Peyer's patch (tissue), 4 donors: ENCODE measurements around the gene MIPOL1. TPM values are rescaled to one million over a fixed set of nuclear protein-coding genes. Genes with fewer than 3 reads are reported as not detected.

Source experiments
- DNase-seq, 3 donors: peaks; one replicate each; pipeline ENCODE4 v3.0.0-alpha.2; 2017 to 2019
- H3K27ac ChIP-seq, 4 donors: fragments of 200-600 bp; sonication (generic); one replicate each; pipeline ENCODE4 v1.5.1; 2016 to 2019
- H3K27me3 ChIP-seq, 2 donors: fragments of 200-600 bp; sonication (generic); one replicate each; pipeline ENCODE4 v1.5.1; 2019
- H3K36me3 ChIP-seq, 3 donors: fragments of 200-600 bp; sonication (generic); one replicate each; pipeline ENCODE4 v1.5.1; 2016 to 2019
- H3K4me1 ChIP-seq, 4 donors: fragments of 200-600 bp; sonication (generic); one replicate each; pipeline ENCODE4 v1.5.1; 2016 to 2019
- H3K4me3 ChIP-seq, 4 donors: fragments of 200-600 bp; sonication (generic); 1 replicate in 3 of 4; 2 replicates in 1 of 4; pipeline ENCODE4 v1.5.1; 2016 to 2019; ENCODE audit warnings: mild to moderate bottlenecking in 1 of 4
- H3K9me3 ChIP-seq, 4 donors: fragments of 200-600 bp; sonication (generic); one replicate each; pipeline ENCODE4 v1.5.1; 2016 to 2019; ENCODE audit warnings: mild to moderate bottlenecking in 1 of 4
- CTCF ChIP-seq, 6 experiments: fragments of 450-650 bp in 4 of 6; fragments of 200-600 bp in 2 of 6; sonication (generic) in 1 of 6; IDR thresholded peaks; one replicate each; pipeline ENCODE4 v1.5.1; 2017 to 2019; ENCODE audit warnings: antibody characterized with exemption in 6 of 6, mild to moderate bottlenecking in 3 of 6, moderate library complexity in 1 of 6
- POLR2A ChIP-seq, 2 donors: fragments of 450-650 bp; IDR thresholded peaks; one replicate each; pipeline ENCODE4 v1.5.1; 2017; ENCODE audit warnings: antibody characterized with exemption in 2 of 2, mild to moderate bottlenecking in 2 of 2, moderate library complexity in 2 of 2
- total RNA-seq, 4 donors: library from RNA; depleted of rRNA; stranded (reverse); fragments of >200 nt; gene quantifications; one replicate each; pipeline ENCODE4 v1.1.0, GENCODE V29; 2016

MIPOL1 gene
- total RNA-seq, 4 donors from 2014 or later = 5.6 to 42.1 (median 14.9) TPM

GRCh38 chr14:37594971-37595808, 397.5 kb downstream of the MIPOL1 start, which contains the start of the genes FOXA1 and TTC6:
FOXA1 (minus strand) TSS chr14:37595249; CDS start chr14:37594972, 277 bp downstream.
TTC6 (plus strand) TSS chr14:37595629; CDS start chr14:37622065, 26,436 bp downstream.
- Histone ChIP-seq H3K27ac (peak within 1 kb of the TSS in 3 of 4 donors; percentile 83 to 96 (median 94)), H3K27me3 (peaks cover 0 to 48% of the 10 kb centered on the region in 2 donors), H3K9me3 (peaks cover 0 to 7% (median 0%) of the 10 kb centered on the region in 4 donors), H3K4me3 (peak within 1 kb of the TSS; percentile 15 to 70 (median 47)), H3K4me1 (peaks cover 0 to 39% (median 0%) of the 10 kb centered on the region in 4 donors), H3K36me3 (no peaks in the 10 kb centered on the region)
- DNase-seq = peak in 2 of 3 donors; percentile 58 to 84
- peak in 1 of 2 donors; percentile 38 for TF ChIP-seq POLR2A (IDR thresholded peaks at IDR 0.05)
- peak in 2 of 6 experiments; percentile 14 to 28 for TF ChIP-seq CTCF (IDR thresholded peaks at IDR 0.05)

- Histone ChIP-seq H3K27me3 (peaks cover 0 to 54% of the 10 kb centered on the region in 2 donors), H3K36me3 (no peaks in the 10 kb centered on the region), H3K9me3 (peaks cover 0 to 7% (median 0%) of the 10 kb centered on the region in 4 donors), H3K4me1 (peaks cover 0 to 41% (median 0%) of the 10 kb centered on the region in 4 donors), H3K4me3 (peak overlapping the region; percentile 12 to 70 (median 47)), H3K27ac (peak overlapping the region in 3 of 4 donors; percentile 83 to 96 (median 94))
- DNase-seq = peak in 2 of 3 donors; percentile 83 to 89
- TF ChIP-seq POLR2A (IDR thresholded peaks at IDR 0.05) = peak; percentile 54 to 70
- no peak for TF ChIP-seq CTCF (IDR thresholded peaks at IDR 0.05)
These were observed 398.3 kb downstream of the MIPOL1 start for GRCh38 chr14:37595809-37596621.

- Histone ChIP-seq H3K4me1 (peaks cover 0 to 41% (median 0%) of the 10 kb centered on the region in 4 donors), H3K27ac (no peak overlapping the region), H3K9me3 (peaks cover 0 to 7% (median 0%) of the 10 kb centered on the region in 4 donors), H3K36me3 (no peaks in the 10 kb centered on the region), H3K27me3 (peaks cover 0 to 50% of the 10 kb centered on the region in 2 donors), H3K4me3 (no peak overlapping the region)
- TF ChIP-seq CTCF (IDR thresholded peaks at IDR 0.05) = no peak
- no peak for TF ChIP-seq POLR2A (IDR thresholded peaks at IDR 0.05)
- DNase-seq = no peak
These were observed 399.2 kb downstream of the MIPOL1 start for GRCh38 chr14:37596790-37597472.

GRCh38 chr14:37597538-37597913, 399.8 kb downstream of the MIPOL1 start:
- peaks cover 0 to 7% (median 0%) of the 10 kb centered on the region in 4 donors for H3K9me3 ChIP-seq
- H3K4me1 ChIP-seq = peaks cover 0 to 44% (median 0%) of the 10 kb centered on the region in 4 donors
- H3K4me3 ChIP-seq = no peak overlapping the region
- no peak for DNase-seq
- TF ChIP-seq CTCF (IDR thresholded peaks at IDR 0.05) = peak in 1 of 6 experiments; percentile 36
- TF ChIP-seq POLR2A (IDR thresholded peaks at IDR 0.05) = no peak
- H3K27ac ChIP-seq = no peak overlapping the region
- H3K36me3 ChIP-seq = no peaks in the 10 kb centered on the region
- H3K27me3 ChIP-seq = peaks cover 0 to 45% of the 10 kb centered on the region in 2 donors
